Loucy (cell line): ENCODE results near the gene GABRR1.

Experiments used
- CTCF ChIP-seq: fragments of 200-600 bp; sonication (generic); conservative IDR thresholded peaks from 2 replicates; pipeline ENCODE4 v1.5.1; 2014; ENCODE audit warnings: mild to moderate bottlenecking, antibody characterized with exemption, low read length
- EZH2phosphoT487 ChIP-seq: fragments of 200-600 bp; IDR thresholded peaks from 2 replicates; pipeline ENCODE4 v1.6.1; 2018; ENCODE audit warnings: antibody characterized with exemption, mild to moderate bottlenecking, moderate library complexity, borderline replicate concordance

GRCh38 chr6:89180112-89180511 lies 37.0 kb downstream of the GABRR1 start:
- no peak for TF ChIP-seq CTCF
- no peak for TF ChIP-seq EZH2phosphoT487
